Limb (tissue), 2 donors: ENCODE results near the gene PDIA5.
A peak's percentile ranks its signal among the peaks of the same experiment; 100 is the strongest.

Experiments used
- DNase-seq, 2 donors: peaks; one replicate each; pipeline ENCODE4 v3.0.0-alpha.2; 2016; ENCODE audit errors: extremely low spot score in 2 of 2

PDIA5 gene

GRCh38 chr3:123113889-123114450, 47.1 kb downstream of the PDIA5 start:
- no peak for DNase-seq

DNA sequence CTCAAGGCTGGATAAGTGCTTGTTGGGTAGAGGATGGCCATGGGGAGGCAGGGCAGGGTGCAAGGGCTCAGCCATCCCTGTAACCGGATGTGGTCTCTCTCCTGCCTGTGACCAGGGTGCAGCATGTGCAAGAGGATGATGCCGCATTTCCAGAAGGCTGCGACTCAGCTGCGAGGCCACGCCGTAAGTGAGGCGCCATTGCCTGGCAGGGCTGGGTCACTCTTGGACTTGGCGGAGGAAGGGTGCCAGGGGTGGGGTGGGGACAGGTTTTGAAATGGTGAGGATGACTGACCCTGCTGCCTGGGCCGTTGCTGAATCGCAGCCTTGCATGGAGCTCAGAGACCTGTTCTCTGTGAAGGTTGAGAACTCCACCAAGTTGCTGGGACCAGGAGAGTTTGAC, 49.3 kb downstream of the PDIA5 start:
- no peak for DNase-seq

DNA sequence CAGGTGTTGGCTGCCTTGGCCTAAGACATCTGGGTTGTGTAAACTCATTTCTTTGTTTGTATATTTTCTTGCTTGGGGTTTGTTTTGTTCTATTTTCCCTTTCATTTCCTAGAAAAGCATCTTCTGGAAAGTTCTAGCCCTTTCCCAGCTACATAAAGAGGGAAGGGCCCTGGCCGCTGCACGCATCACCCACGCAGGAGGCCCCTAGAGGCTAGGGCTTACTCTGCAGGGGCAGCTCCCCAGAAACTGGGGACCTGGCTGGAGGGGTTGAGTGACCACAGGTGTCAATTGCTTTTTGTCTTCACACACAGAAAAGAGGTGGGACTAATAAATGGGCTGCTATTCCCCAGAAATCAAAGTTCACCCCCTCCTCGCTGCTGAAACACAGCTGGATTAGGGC, 52.6 kb downstream of the PDIA5 start:
- DNase-seq: no peak

- no peak for DNase-seq
Observed at GRCh38 chr3:123119802-123120201, 53.0 kb downstream of the PDIA5 start.

DNA sequence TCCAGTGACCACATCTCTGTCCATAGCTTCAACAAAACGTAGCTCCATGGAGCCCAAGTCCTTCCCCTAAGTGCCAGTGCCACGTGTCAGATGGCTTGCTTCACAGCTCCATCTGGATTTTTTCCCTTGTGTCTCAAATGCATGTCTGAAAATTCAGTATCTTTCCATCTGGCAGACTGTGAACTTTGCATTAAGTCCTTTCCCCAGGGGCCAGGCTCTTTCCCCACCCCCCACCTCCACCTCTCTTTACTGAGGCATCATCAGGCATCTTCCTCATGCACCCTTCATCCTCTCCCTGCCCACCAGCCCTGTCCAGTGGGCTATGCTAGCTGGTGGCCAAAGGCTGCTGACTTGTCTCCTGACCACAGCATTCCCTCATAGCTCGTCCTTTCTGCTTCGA, 53.7 kb downstream of the PDIA5 start:
- DNase-seq: no peak

DNA sequence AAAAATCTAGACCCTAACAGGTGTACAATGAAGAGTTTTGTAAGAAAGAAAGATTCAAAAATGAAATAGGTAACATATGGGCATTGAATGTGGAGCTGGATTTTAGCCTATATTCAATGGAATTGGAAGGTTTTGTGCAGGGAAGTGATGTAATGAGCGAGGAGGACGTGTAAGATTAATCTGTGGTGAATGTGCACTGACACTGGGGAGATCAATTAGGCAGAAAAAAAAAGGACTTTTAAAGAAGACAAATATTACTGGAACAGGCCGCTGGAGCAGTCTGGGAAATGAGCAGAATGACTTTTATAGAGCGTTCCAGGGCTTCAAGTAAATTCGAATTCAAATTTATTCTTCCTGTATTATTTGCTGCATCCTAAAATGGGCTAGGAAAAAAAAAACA, 55.2 kb downstream of the PDIA5 start:
- DNase-seq: no peak

GRCh38 chr3:123122525-123123315, 55.9 kb downstream of the PDIA5 start:
- no peak for DNase-seq

DNA sequence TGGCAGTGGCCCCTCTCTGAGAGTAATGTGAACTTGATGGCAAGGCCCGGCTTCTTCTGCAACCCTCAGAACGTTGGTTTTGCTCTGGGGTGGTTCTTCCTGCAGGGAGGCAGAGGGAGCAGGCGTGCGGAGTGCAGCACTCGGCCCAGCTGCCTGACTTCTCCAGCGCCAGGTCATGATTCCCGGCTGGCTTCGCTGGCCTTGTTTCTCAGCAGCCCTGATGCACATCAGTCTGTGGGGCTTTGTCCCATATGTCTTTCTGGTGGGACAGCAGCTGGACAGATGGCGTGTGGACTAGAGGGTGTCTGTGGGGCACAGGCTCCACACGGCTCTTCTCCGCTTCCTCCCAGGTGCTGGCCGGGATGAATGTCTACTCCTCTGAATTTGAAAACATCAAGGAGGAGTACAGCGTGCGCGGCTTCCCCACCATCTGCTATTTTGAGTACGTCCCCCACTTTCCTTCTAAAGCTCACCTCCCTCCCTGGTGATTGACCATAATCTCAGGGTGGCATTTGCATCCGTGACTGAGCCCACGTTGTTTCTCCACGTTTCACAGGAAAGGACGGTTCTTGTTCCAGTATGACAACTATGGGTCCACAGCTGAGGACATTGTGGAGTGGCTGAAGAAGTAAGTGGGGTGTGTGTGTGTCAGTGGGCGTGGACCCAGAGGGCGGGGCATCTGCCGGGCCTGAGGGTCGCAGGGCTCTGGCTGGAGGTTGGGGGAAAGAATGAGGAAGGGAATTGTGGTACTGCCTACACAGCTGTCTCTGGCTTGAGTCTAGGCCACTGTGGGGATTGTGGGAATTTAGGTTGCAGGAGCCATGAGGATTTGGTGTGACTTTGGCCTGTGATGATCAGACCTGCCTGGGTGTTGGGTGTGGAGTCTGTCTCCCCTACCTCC, 57.1 kb downstream of the PDIA5 start:
- no peak for DNase-seq

DNA sequence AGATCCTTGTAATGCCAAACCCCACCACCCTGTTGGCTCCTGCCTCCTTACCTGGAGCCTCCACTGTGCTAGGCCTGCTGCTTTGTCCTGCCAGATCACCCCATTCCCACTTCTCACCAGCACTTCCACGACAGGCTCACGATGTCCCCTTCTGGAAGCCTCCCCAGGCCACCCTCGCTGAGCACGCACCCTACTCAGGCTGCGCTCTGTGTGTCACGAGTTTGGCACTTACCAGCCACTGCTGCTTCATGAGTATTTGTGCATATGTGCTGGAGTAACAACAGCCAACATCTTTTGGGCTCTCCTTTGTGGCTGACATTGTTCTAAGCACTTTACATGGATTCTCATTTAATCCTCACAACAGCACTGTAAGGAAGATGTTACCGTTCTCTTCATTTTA, 58.1 kb downstream of the PDIA5 start:
- DNase-seq: no peak

DNA sequence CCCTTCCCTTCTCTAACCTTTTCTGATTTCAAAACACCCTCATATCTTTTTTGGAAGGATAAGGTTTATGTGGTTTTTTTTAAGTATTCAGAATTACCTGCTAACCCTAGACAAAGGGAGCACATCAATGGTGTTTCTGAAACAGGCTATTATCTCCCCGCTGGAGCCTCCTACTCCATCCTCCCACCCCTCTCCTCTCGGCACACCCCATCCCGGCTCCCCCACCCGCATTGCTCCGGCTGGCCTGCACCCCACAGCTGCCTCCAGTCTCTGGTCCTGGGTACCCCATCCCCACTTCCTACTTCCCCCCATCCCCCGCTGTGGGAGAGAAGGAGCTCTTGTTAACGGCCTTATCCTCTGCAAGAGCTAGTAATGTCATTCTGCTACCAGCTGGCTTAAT, 59.2 kb downstream of the PDIA5 start:
- no peak for DNase-seq

GRCh38 chr3:123126653-123127052, 59.8 kb downstream of the PDIA5 start:
- no peak for DNase-seq

DNA sequence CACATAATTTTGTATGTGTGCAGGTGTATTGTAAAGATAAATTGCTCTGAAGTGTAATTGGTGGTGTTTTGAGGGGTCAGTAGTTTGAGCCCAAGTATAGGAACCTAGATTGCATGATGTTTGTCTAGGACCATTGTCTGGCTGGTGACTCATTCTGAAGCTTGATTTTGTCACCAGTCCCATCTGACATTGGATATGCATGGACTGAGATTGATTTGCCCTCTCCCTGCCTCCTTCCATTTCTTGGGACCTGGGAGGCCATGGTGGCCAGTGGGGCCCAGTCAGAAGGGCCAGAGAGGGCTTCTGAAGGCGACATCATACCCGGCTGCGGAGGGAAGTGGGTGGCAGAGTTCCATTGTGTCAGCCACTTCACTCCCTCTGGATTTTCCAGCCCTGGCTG, 62.3 kb downstream of the PDIA5 start:
- no peak for DNase-seq

GRCh38 chr3:123129532-123129931, 62.7 kb downstream of the PDIA5 start:
- no peak for DNase-seq

GRCh38 chr3:123130079-123130750, 63.4 kb downstream of the PDIA5 start:
- no peak for DNase-seq

DNA sequence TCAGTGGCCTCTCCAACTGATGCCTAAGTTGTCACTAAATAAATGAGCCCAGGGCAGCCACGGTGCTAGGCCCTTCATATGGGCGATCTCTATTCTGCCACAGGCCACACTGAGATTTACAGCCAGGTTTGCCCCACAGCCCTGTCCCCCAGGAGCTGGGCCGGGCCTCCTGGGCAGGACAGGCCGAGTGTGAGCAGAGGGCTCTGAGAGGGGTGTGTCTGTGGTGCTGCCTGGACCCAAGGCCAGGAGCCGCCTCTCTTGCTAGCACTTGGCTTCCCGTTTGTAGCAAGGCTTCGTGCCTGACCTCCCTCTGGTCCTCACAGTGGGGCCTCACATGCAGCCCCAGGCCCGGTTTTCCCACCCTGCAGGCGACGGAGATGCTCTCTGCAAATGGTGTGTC, 67.8 kb downstream of the PDIA5 start:
- DNase-seq: no peak

DNA sequence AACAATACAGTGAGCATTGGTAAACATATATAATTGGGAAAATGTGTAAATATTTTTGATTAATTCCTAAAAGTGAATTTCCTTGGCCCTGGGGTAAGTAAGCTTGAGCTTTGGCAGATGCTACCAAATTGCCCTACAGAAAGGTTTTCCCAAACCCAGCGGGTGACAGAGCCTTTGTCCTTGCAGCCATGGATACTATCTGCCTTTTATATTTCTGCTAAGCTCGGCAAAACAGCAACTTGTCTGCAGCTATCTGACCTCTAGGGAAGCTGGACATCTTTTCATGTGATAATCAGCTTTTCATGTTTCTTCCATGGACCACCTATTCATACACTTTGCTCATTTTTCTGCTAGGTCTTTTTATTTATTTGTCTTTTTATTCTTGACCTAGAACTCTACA, 70.2 kb downstream of the PDIA5 start:
- no peak for DNase-seq

- DNase-seq: peak in 1 of 2 donors; percentile 62
Observed at GRCh38 chr3:123138839-123139444, 72.1 kb downstream of the PDIA5 start.

DNA sequence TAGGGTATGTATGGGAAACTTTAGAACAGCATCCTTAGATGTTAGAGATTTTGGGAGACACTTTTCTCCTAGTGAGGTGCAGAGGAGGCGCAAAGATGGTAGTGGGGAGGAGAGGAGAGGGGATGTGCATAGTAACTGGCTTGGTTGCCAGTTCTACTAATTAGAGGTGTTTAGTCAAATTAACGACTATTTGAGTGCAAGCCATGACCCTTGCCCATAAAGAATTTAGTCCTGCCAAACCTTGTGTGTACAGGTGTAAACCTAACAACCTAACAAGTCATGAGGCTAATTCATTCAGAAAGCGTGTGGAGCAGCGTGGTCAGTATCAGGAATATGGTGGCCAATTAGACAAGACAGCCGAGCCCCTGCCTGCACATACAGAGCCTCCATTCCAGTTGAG, 72.7 kb downstream of the PDIA5 start:
- DNase-seq: no peak

- no peak for DNase-seq
Observed at GRCh38 chr3:123140550-123140949, 73.7 kb downstream of the PDIA5 start.

- no peak for DNase-seq
Observed at GRCh38 chr3:123141276-123141675, 74.5 kb downstream of the PDIA5 start.

GRCh38 chr3:123143669-123144411, 77.0 kb downstream of the PDIA5 start:
- no peak for DNase-seq
